Measurements from ENCODE around the gene OR52B4. TPM values are rescaled to one million over a fixed set of nuclear protein-coding genes. Genes with fewer than 3 reads are reported as not detected.
"Not testable (repeated sequence)": the region's sequence is repeated elsewhere in the genome, so short reads cannot be mapped to it uniquely, and the experiment has no call there.

The OR52B4 gene
- polyA plus RNA-seq, 1 experiment: not detected

DNA sequence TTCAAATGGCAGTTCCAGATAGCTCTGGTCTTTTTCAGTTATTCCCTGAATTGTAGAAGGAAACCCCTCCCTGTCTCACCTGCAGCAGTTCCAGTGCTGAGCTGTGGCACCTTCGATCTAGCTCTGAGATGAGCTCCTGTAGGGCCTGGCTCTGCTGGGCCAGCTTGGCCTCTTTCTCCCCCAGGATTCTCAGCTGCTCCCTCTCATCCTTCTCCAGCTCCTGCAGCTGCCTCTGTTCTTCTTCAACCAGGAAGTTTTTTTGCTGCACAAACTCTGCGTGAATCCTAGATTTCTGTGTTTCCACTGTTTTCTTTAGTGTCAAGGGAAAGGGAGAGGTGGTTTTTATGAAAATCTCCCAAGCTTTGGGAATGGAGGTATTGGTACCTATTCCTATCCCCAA lies 20.0 kb upstream of the OR52B4 start:
- ChIA-PET POLR2A (no interaction called here), CTCF (no interaction called here)
- Histone ChIP-seq H3K4me3 (ENCODE audit: low read depth, low read length) (no peak overlapping the region), H3K27me3 (ENCODE audit: control insufficient read depth, insufficient read depth, low read length) (no peaks in the 10 kb centered on the region), H3K36me3 (ENCODE audit: control insufficient read depth, insufficient read depth, low read length) (peaks cover 24% of the 10 kb centered on the region)
- TF ChIP-seq CTCF (IDR thresholded peaks at IDR 0.05; ENCODE audit: insufficient read depth, low read depth, low read length): no peak
- DNase-seq (ENCODE audit: low read depth): no peak

DNA sequence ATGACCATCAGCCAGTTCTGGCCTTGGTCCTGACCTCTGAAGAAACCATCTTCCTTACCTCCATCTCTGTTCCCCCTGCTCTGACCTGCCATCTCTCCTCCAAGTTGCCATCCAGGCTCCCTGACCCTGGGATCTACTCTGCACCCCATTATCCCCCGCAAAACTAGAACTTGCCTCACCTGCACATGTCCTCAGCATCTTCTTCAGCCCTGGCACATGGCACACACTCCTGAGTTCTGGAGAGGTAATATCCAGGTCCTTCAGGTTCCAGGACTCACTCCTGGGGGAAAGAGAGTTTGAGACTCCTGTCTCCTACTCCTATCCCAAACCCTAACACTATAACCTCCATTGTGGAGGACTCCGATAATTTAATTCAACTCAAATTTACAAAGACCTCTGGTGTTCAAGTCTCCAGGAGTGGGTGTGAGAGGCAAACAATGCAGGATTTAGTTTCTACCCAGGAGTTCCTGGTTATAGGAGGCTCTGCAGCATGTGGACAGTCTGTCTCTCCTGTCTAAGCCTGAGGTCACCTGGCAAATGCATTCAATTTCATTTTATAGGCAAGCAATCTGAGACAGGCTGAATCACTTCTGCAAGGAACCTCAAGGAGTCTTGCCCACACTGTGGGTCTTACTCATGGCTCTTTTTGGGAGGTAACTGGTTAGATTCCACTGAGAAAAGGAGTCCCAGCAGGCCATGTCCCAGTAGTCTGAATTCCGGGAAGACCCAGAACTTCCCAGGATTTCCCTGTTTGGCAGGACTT lies 18.0 kb upstream of the OR52B4 start:
- no peaks in the 10 kb centered on the region for H3K27me3 ChIP-seq (ENCODE audit: control insufficient read depth, insufficient read depth, low read length)
- POLR2A ChIA-PET: no interaction called here
- no peak overlapping the region for H3K4me3 ChIP-seq (ENCODE audit: low read depth, low read length)
- no peak for TF ChIP-seq CTCF (IDR thresholded peaks at IDR 0.05; ENCODE audit: insufficient read depth, low read depth, low read length)
- DNase-seq (ENCODE audit: low read depth): no peak
- H3K36me3 ChIP-seq (ENCODE audit: control insufficient read depth, insufficient read depth, low read length): peaks cover 24% of the 10 kb centered on the region
- CTCF ChIA-PET: no interaction called here

GRCh38 chr11:4381901-4382300 lies 13.7 kb upstream of the OR52B4 start:
- no peak for DNase-seq (ENCODE audit: low read depth)
- ChIA-PET CTCF (no interaction called here), POLR2A (no interaction called here)
- Histone ChIP-seq H3K4me3 (ENCODE audit: low read depth, low read length) (no peak overlapping the region), H3K36me3 (ENCODE audit: control insufficient read depth, insufficient read depth, low read length) (peaks cover 10% of the 10 kb centered on the region), H3K27me3 (ENCODE audit: control insufficient read depth, insufficient read depth, low read length) (no peaks in the 10 kb centered on the region)
- no peak for TF ChIP-seq CTCF (IDR thresholded peaks at IDR 0.05; ENCODE audit: insufficient read depth, low read depth, low read length)

- Histone ChIP-seq H3K36me3 (ENCODE audit: control insufficient read depth, insufficient read depth, low read length) (no peaks in the 10 kb centered on the region), H3K4me3 (ENCODE audit: low read depth, low read length) (no peak overlapping the region), H3K27me3 (ENCODE audit: control insufficient read depth, insufficient read depth, low read length) (no peaks in the 10 kb centered on the region)
- ChIA-PET CTCF (no interaction called here), POLR2A (no interaction called here)
- no peak for DNase-seq (ENCODE audit: low read depth)
- no peak for TF ChIP-seq CTCF (IDR thresholded peaks at IDR 0.05; ENCODE audit: insufficient read depth, low read depth, low read length)
These were observed 7.4 kb upstream of the OR52B4 start for GRCh38 chr11:4375431-4376140.

- DNase-seq (ENCODE audit: low read depth): no peak
- CTCF ChIA-PET: no interaction called here
- POLR2A ChIA-PET: no interaction called here
- Histone ChIP-seq H3K36me3 (ENCODE audit: control insufficient read depth, insufficient read depth, low read length) (no peaks in the 10 kb centered on the region), H3K27me3 (ENCODE audit: control insufficient read depth, insufficient read depth, low read length) (no peaks in the 10 kb centered on the region), H3K4me3 (ENCODE audit: low read depth, low read length) (no peak overlapping the region)
- TF ChIP-seq CTCF (IDR thresholded peaks at IDR 0.05; ENCODE audit: insufficient read depth, low read depth, low read length): no peak
These were observed 2.0 kb upstream of the OR52B4 start for GRCh38 chr11:4370166-4370565.

DNA sequence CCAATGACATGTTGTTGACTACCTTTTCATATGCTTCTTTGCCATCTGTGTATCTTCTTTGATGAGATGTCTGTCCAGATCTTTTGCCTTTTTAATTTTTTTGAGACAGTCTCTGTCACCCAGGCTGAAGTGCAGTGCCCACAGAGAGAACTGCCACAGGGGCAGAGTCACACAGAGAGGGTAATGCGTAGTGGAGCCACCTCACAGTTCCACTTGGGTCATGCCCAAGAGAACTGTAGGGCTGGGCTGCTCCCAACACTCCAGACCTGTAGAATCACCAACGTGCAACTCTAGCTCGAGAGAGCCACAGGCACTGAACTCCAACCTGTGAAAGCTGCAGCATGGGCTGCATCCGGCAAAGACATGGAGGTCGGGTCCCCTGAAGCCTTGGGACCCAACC lies 20.0 kb downstream of the OR52B4 start:
- H3K36me3 ChIP-seq (ENCODE audit: control insufficient read depth, insufficient read depth, low read length); POLR2A ChIA-PET; H3K27me3 ChIP-seq (ENCODE audit: control insufficient read depth, insufficient read depth, low read length); H3K4me3 ChIP-seq (ENCODE audit: low read depth, low read length); DNase-seq (ENCODE audit: low read depth); CTCF ChIA-PET: not testable (repeated sequence)

GRCh38 chr11:4345366-4345765 lies 22.8 kb downstream of the OR52B4 start:
- H3K27me3 ChIP-seq (ENCODE audit: control insufficient read depth, insufficient read depth, low read length); CTCF ChIA-PET; H3K36me3 ChIP-seq (ENCODE audit: control insufficient read depth, insufficient read depth, low read length); H3K4me3 ChIP-seq (ENCODE audit: low read depth, low read length); POLR2A ChIA-PET; DNase-seq (ENCODE audit: low read depth): not testable (repeated sequence)

DNA sequence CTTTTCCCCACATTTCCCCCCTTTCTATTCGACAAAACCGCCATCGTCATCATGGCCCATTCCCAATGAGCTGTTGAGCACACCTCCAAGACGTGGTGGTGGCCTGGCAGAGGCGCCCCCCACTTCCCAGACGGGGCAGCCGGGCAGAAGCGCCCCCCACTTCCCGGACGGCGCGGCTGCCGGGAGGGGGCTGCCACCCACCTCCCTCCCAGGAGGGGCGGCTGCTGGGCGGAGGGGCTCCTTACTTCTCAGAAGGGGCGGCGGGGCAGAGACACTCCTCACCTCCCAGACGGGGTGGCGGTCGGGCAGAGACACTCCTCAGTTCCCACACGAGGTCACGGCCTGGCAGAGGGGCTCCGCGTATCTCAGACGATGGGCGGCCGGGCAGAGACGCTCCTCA lies 33.8 kb downstream of the OR52B4 start:
- H3K4me3 ChIP-seq (ENCODE audit: low read depth, low read length); CTCF ChIA-PET; H3K36me3 ChIP-seq (ENCODE audit: control insufficient read depth, insufficient read depth, low read length); H3K27me3 ChIP-seq (ENCODE audit: control insufficient read depth, insufficient read depth, low read length); DNase-seq (ENCODE audit: low read depth); POLR2A ChIA-PET: not testable (repeated sequence)

Measured in BJ (cell line).